Suprapubic skin (tissue), 4 donors: ENCODE results near the gene SCYL1. TPM values are rescaled to one million over a fixed set of nuclear protein-coding genes. Genes with fewer than 3 reads are reported as not detected.

Source experiments
- DNase-seq, 2 donors: peaks; one replicate each; pipeline ENCODE4 v3.0.0-alpha.2; 2019; ENCODE audit warnings: low spot score in 2 of 2
- H3K27ac ChIP-seq: fragments of 200-600 bp; sonication (generic); one replicate; pipeline ENCODE4 v1.5.1; 2019
- H3K27me3 ChIP-seq: fragments of 200-600 bp; sonication (generic); one replicate; pipeline ENCODE4 v1.5.1; 2019
- H3K36me3 ChIP-seq: fragments of 200-600 bp; sonication (generic); one replicate; pipeline ENCODE4 v1.5.1; 2019
- H3K4me1 ChIP-seq: fragments of 200-600 bp; sonication (generic); one replicate; pipeline ENCODE4 v1.5.1; 2019
- H3K4me3 ChIP-seq: fragments of 200-600 bp; sonication (generic); one replicate; pipeline ENCODE4 v1.5.1; 2019; ENCODE audit warnings: mild to moderate bottlenecking
- H3K9me3 ChIP-seq: fragments of 200-600 bp; sonication (generic); one replicate; pipeline ENCODE4 v1.5.1; 2019
- CTCF ChIP-seq, 2 donors: fragments of 200-600 bp in 1 of 2; fragments of 450-650 bp in 1 of 2; sonication (generic) in 1 of 2; IDR thresholded peaks; one replicate each; pipeline ENCODE4 v1.5.1; 2016 to 2019; ENCODE audit warnings: antibody characterized with exemption in 2 of 2, mild to moderate bottlenecking in 1 of 2, moderate library complexity in 1 of 2
- EP300 ChIP-seq: sonication (generic); formaldehyde crosslinking; IDR thresholded peaks from one replicate; pipeline ENCODE4 v1.6.1; 2017; ENCODE audit warnings: antibody characterized with exemption
- POLR2A ChIP-seq, 2 donors: fragments of 450-650 bp; IDR thresholded peaks; one replicate each; pipeline ENCODE4 v1.6.1; 2017; ENCODE audit warnings: antibody characterized with exemption in 2 of 2, mild to moderate bottlenecking in 2 of 2, moderate library complexity in 2 of 2
- POLR2AphosphoS5 ChIP-seq, 3 donors: sonication (generic); formaldehyde crosslinking; IDR thresholded peaks; one replicate each; pipeline ENCODE4 v1.6.1; 2017; ENCODE audit warnings: antibody characterized with exemption in 3 of 3
- WGBS: methylation state at CpG from one replicate; pipeline ENCODE4 v1.1.5; 2018; 5-methylcytosine and 5-hydroxymethylcytosine counted together
- total RNA-seq, 4 donors: library from RNA; depleted of rRNA; stranded (reverse); fragments of >200 nt; gene quantifications; one replicate each; pipeline ENCODE4 v1.1.0, GENCODE V29; 2016

The SCYL1 gene
- total RNA-seq, 4 donors from 2014 or later, result 63.2 to 83.6 (median 78.4) TPM

GRCh38 chr11:65545853-65546216 is 21.0 kb downstream of the SCYL1 start:
- H3K36me3 ChIP-seq, result peaks cover 6% of the 10 kb centered on the region
- no peak for DNase-seq
- no peak overlapping the region for H3K4me3 ChIP-seq
- no peaks in the 10 kb centered on the region for H3K27me3 ChIP-seq
- WGBS, result 53% methylated on average over 4 of the region's 4 CpGs
- H3K9me3 ChIP-seq, result no peaks in the 10 kb centered on the region
- H3K4me1 ChIP-seq, result peaks cover 25% of the 10 kb centered on the region
- no peak overlapping the region for H3K27ac ChIP-seq
- TF ChIP-seq POLR2A (IDR thresholded peaks at IDR 0.05), result no peak
- TF ChIP-seq CTCF (IDR thresholded peaks at IDR 0.05), result no peak
- no peak for TF ChIP-seq EP300
- no peak for TF ChIP-seq POLR2AphosphoS5 (IDR thresholded peaks at IDR 0.05)

- DNase-seq, result peak; percentile 92 to 94
- H3K27ac ChIP-seq, result peak overlapping the region; percentile 38
- no peaks in the 10 kb centered on the region for H3K27me3 ChIP-seq
- no peaks in the 10 kb centered on the region for H3K9me3 ChIP-seq
- H3K4me1 ChIP-seq, result peaks cover 24% of the 10 kb centered on the region
- TF ChIP-seq EP300 (no peak), CTCF (IDR thresholded peaks at IDR 0.05) (no peak), POLR2A (IDR thresholded peaks at IDR 0.05) (no peak), POLR2AphosphoS5 (IDR thresholded peaks at IDR 0.05) (no peak)
- WGBS, result 43% methylated on average over 37 of the region's 64 CpGs
- peak overlapping the region; percentile 48 for H3K4me3 ChIP-seq
- H3K36me3 ChIP-seq, result peaks cover 8% of the 10 kb centered on the region
Measured at GRCh38 chr11:65546217-65546958, 21.5 kb downstream of the SCYL1 start.

GRCh38 chr11:65547446-65548125 is 22.7 kb downstream of the SCYL1 start:
- H3K4me3 ChIP-seq, result no peak overlapping the region
- TF ChIP-seq EP300, result no peak
- TF ChIP-seq POLR2A (IDR thresholded peaks at IDR 0.05), result no peak
- TF ChIP-seq CTCF (IDR thresholded peaks at IDR 0.05), result no peak
- TF ChIP-seq POLR2AphosphoS5 (IDR thresholded peaks at IDR 0.05), result no peak
- no peak for DNase-seq
- WGBS, result 84% methylated on average over 51 of the region's 52 CpGs
- H3K27me3 ChIP-seq, result no peaks in the 10 kb centered on the region
- H3K27ac ChIP-seq, result no peak overlapping the region
- H3K36me3 ChIP-seq, result peaks cover 14% of the 10 kb centered on the region
- peaks cover 25% of the 10 kb centered on the region for H3K4me1 ChIP-seq
- no peaks in the 10 kb centered on the region for H3K9me3 ChIP-seq

- no peak overlapping the region for H3K27ac ChIP-seq
- no peak for DNase-seq
- H3K4me3 ChIP-seq, result no peak overlapping the region
- no peaks in the 10 kb centered on the region for H3K27me3 ChIP-seq
- TF ChIP-seq EP300 (no peak), POLR2AphosphoS5 (IDR thresholded peaks at IDR 0.05) (no peak), CTCF (IDR thresholded peaks at IDR 0.05) (no peak), POLR2A (IDR thresholded peaks at IDR 0.05) (no peak)
- no peaks in the 10 kb centered on the region for H3K9me3 ChIP-seq
- WGBS, result 95% methylated on average over 3 of the region's 3 CpGs
- peaks cover 32% of the 10 kb centered on the region for H3K4me1 ChIP-seq
- peaks cover 14% of the 10 kb centered on the region for H3K36me3 ChIP-seq
Measured at GRCh38 chr11:65548395-65548794, 23.5 kb downstream of the SCYL1 start.

- no peak overlapping the region for H3K4me3 ChIP-seq
- 88% methylated on average over 3 of the region's 3 CpGs for WGBS
- peaks cover 38% of the 10 kb centered on the region for H3K4me1 ChIP-seq
- DNase-seq, result no peak
- H3K27ac ChIP-seq, result no peak overlapping the region
- TF ChIP-seq POLR2A (IDR thresholded peaks at IDR 0.05) (no peak), POLR2AphosphoS5 (IDR thresholded peaks at IDR 0.05) (no peak), EP300 (no peak)
- H3K27me3 ChIP-seq, result no peaks in the 10 kb centered on the region
- no peaks in the 10 kb centered on the region for H3K9me3 ChIP-seq
- peaks cover 14% of the 10 kb centered on the region for H3K36me3 ChIP-seq
Measured at GRCh38 chr11:65549096-65549495, 24.2 kb downstream of the SCYL1 start.
